ENCODE data around the gene USP6NL.
A peak's percentile ranks its signal among the peaks of the same experiment; 100 is the strongest.
"Not testable (repeated sequence)": the region's sequence is repeated elsewhere in the genome, so short reads cannot be mapped to it uniquely, and the experiment has no call there.

The USP6NL gene

GRCh38 chr10:11515596-11516430 lies 95.6 kb downstream of the USP6NL start:
- peak; percentile 25 to 39 for DNase-seq (ENCODE audit: low read depth in 2 of 2)

- DNase-seq (ENCODE audit: low read depth in 2 of 2) = no peak
These were observed 97.7 kb downstream of the USP6NL start for GRCh38 chr10:11513727-11514126.

GRCh38 chr10:11512596-11512995 lies 98.9 kb downstream of the USP6NL start:
- no peak for DNase-seq (ENCODE audit: low read depth in 2 of 2)

- no peak for DNase-seq (ENCODE audit: low read depth in 2 of 2)
These were observed 100.1 kb downstream of the USP6NL start for GRCh38 chr10:11511321-11511720.

- no peak for DNase-seq (ENCODE audit: low read depth in 2 of 2)
These were observed 100.7 kb downstream of the USP6NL start for GRCh38 chr10:11510736-11511135.

GRCh38 chr10:11510281-11510680 lies 101.2 kb downstream of the USP6NL start:
- DNase-seq (ENCODE audit: low read depth in 2 of 2) = no peak

GRCh38 chr10:11509036-11509435 lies 102.4 kb downstream of the USP6NL start:
- DNase-seq (ENCODE audit: low read depth in 2 of 2) = no peak

GRCh38 chr10:11506247-11506789 lies 105.1 kb downstream of the USP6NL start:
- no peak for DNase-seq (ENCODE audit: low read depth in 2 of 2)

GRCh38 chr10:11505639-11506038 lies 105.8 kb downstream of the USP6NL start:
- no peak for DNase-seq (ENCODE audit: low read depth in 2 of 2)

- no peak for DNase-seq (ENCODE audit: low read depth in 2 of 2)
These were observed 106.7 kb downstream of the USP6NL start for GRCh38 chr10:11504566-11505285.

GRCh38 chr10:11501600-11501999 lies 109.8 kb downstream of the USP6NL start:
- DNase-seq (ENCODE audit: low read depth in 2 of 2) = no peak

GRCh38 chr10:11499425-11500071 lies 111.9 kb downstream of the USP6NL start:
- DNase-seq (ENCODE audit: low read depth in 2 of 2) = no peak

GRCh38 chr10:11498399-11498798 lies 113.1 kb downstream of the USP6NL start:
- DNase-seq (ENCODE audit: low read depth in 2 of 2) = no peak

- not testable (repeated sequence) for DNase-seq (ENCODE audit: low read depth in 2 of 2)
These were observed 116.5 kb downstream of the USP6NL start for GRCh38 chr10:11494923-11495322.

GRCh38 chr10:11493646-11494045 lies 117.8 kb downstream of the USP6NL start:
- no peak for DNase-seq (ENCODE audit: low read depth in 2 of 2)

GRCh38 chr10:11491087-11491486 lies 120.4 kb downstream of the USP6NL start:
- no peak for DNase-seq (ENCODE audit: low read depth in 2 of 2)

- DNase-seq (ENCODE audit: low read depth in 2 of 2) = no peak
These were observed 121.9 kb downstream of the USP6NL start for GRCh38 chr10:11489591-11489990.

- DNase-seq (ENCODE audit: low read depth in 2 of 2) = no peak
These were observed 123.3 kb downstream of the USP6NL start for GRCh38 chr10:11488126-11488525.

- DNase-seq (ENCODE audit: low read depth in 2 of 2) = no peak
These were observed 128.0 kb downstream of the USP6NL start for GRCh38 chr10:11483201-11484148.

GRCh38 chr10:11482306-11482705 lies 129.1 kb downstream of the USP6NL start:
- DNase-seq (ENCODE audit: low read depth in 2 of 2) = no peak

- DNase-seq (ENCODE audit: low read depth in 2 of 2) = no peak
These were observed 130.8 kb downstream of the USP6NL start for GRCh38 chr10:11480687-11481086.
